Body of pancreas (tissue), 4 donors: Measurements from ENCODE around the gene FAM174B. TPM values are rescaled to one million over a fixed set of nuclear protein-coding genes. Genes with fewer than 3 reads are reported as not detected.

Source experiments
- ATAC-seq: fragments of 150-250 bp; one replicate; pipeline ENCODE4 v1.9.1; 2016
- DNase-seq, 4 donors: peaks; one replicate each; pipeline ENCODE4 v3.0.0-alpha.2; 2019
- H3K27ac ChIP-seq, 4 donors: fragments of 200-600 bp; sonication (generic); 1 replicate in 3 of 4; 2 replicates in 1 of 4; pipeline versions ENCODE4 v1.5.1 to v1.6.1; 2016 to 2019; ENCODE audit warnings: mild to moderate bottlenecking in 1 of 4, mixed read lengths in 1 of 4, moderate library complexity in 1 of 4
- H3K27me3 ChIP-seq, 2 donors: fragments of 200-600 bp; sonication (generic); one replicate each; pipeline ENCODE4 v1.6.0; 2016; ENCODE audit warnings: mild to moderate bottlenecking in 1 of 2
- H3K36me3 ChIP-seq, 2 donors: fragments of 200-600 bp; sonication (generic); replicated peaks in 1 of 2; 2 replicates each; pipeline ENCODE4 v1.5.1; 2016; ENCODE audit warnings: low read depth in 2 of 2; ENCODE audit not compliant: insufficient read depth in 1 of 2
- H3K4me1 ChIP-seq: fragments of 200-600 bp; sonication (generic); one replicate; pipeline ENCODE4 v1.6.0; 2016
- H3K4me3 ChIP-seq, 2 donors: fragments of 200-600 bp; sonication (generic); 1 replicate in 1 of 2; 2 replicates in 1 of 2; pipeline ENCODE4 v1.5.1; 2016 to 2019
- H3K9me3 ChIP-seq, 3 donors: fragments of 200-600 bp; sonication (generic); 1 replicate in 2 of 3; 2 replicates in 1 of 3; pipeline ENCODE4 v1.5.1; 2016
- CTCF ChIP-seq, 7 experiments: fragments of 450-650 bp in 4 of 7; fragments of 200-600 bp in 3 of 7; sonication (generic) in 3 of 7; IDR thresholded peaks; one replicate each; pipeline ENCODE4 v1.5.1; 2016 to 2019; ENCODE audit warnings: antibody characterized with exemption in 7 of 7
- POLR2A ChIP-seq, 3 donors: fragments of 450-650 bp; IDR thresholded peaks; one replicate each; pipeline ENCODE4 v1.6.1; 2016; ENCODE audit warnings: antibody characterized with exemption in 3 of 3, mild to moderate bottlenecking in 2 of 3
- WGBS, 2 donors: methylation state at CpG; one replicate each; pipeline ENCODE4 v1.1.5; 2017; 5-methylcytosine and 5-hydroxymethylcytosine counted together
- intact Hi-C: fragments of 100-400 bp; cut with DNase I; formaldehyde crosslinking; loops from one replicate; pipeline ENCODE4 v1.15.1; 2023
- total RNA-seq, 2 donors: library from RNA; depleted of rRNA; stranded (reverse); fragments of >200 nt; gene quantifications; one replicate each; pipeline ENCODE4 v1.1.0, GENCODE V29; 2016

FAM174B gene
- total RNA-seq, 2 donors from 2014 or later: 51.4 to 59.9 TPM

- Histone ChIP-seq H3K27ac (no peak overlapping the region), H3K9me3 (no peaks in the 10 kb centered on the region), H3K27me3 (no peaks in the 10 kb centered on the region), H3K4me1 (peaks cover 14% of the 10 kb centered on the region), H3K4me3 (no peak overlapping the region), H3K36me3 (no peaks in the 10 kb centered on the region)
- WGBS, 2 donors: 82 to 89% methylated on average over 3 of the region's 3 CpGs
- intact Hi-C loops: no loop called here
- TF ChIP-seq CTCF (IDR thresholded peaks at IDR 0.05) (no peak), POLR2A (IDR thresholded peaks at IDR 0.05) (no peak)
- DNase-seq (no peak), ATAC-seq (no peak)
Observed at GRCh38 chr15:92671406-92671805, 15.8 kb upstream of the FAM174B start.

- Histone ChIP-seq H3K4me3 (no peak overlapping the region), H3K27ac (no peak overlapping the region), H3K27me3 (no peaks in the 10 kb centered on the region), H3K4me1 (peaks cover 21% of the 10 kb centered on the region), H3K9me3 (no peaks in the 10 kb centered on the region), H3K36me3 (no peaks in the 10 kb centered on the region)
- DNase-seq (no peak), ATAC-seq (no peak)
- 88 to 100% methylated on average over 2 of the region's 2 CpGs for WGBS, 2 donors
- TF ChIP-seq CTCF (IDR thresholded peaks at IDR 0.05): no peak
- intact Hi-C loops: no loop called here
Observed at GRCh38 chr15:92670621-92671020, 15.0 kb upstream of the FAM174B start.

- DNase-seq: no peak
Observed at GRCh38 chr15:92669432-92669831, 13.9 kb upstream of the FAM174B start.

DNA sequence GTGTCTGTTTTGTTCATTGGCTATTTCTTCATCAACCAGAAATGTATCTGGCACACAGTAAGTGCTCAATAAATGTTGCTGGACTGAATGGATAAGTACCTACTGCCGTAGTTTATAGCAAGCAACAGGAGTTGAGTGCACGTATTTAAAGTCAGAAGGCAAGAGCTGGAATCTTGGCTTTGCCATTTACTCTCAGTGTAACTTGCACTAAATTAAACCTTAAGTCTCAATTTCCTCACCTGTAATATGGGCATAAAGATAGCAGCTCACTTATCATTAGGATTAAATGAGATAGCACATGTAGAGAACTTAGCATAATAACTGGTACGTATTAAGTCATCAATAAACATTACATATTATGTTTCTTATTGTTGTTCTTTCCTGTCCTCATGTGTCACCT lies 13.0 kb upstream of the FAM174B start:
- no peaks in the 10 kb centered on the region for H3K9me3 ChIP-seq
- H3K4me1 ChIP-seq: peaks cover 33% of the 10 kb centered on the region
- intact Hi-C loops: no loop called here
- no peak overlapping the region for H3K4me3 ChIP-seq
- WGBS, 2 donors: 87 to 97% methylated on average over 3 of the region's 3 CpGs
- DNase-seq (no peak), ATAC-seq (no peak)
- H3K27me3 ChIP-seq: no peaks in the 10 kb centered on the region
- no peak overlapping the region for H3K27ac ChIP-seq
- H3K36me3 ChIP-seq: no peaks in the 10 kb centered on the region
- TF ChIP-seq POLR2A (IDR thresholded peaks at IDR 0.05) (no peak), CTCF (IDR thresholded peaks at IDR 0.05) (no peak)

More at GRCh38 chr15:92669432-92669831, 13.9 kb upstream of the FAM174B start:
- H3K27ac ChIP-seq: no peak overlapping the region
- H3K9me3 ChIP-seq: no peaks in the 10 kb centered on the region
- TF ChIP-seq POLR2A (IDR thresholded peaks at IDR 0.05) (no peak), CTCF (IDR thresholded peaks at IDR 0.05) (no peak)
- no peaks in the 10 kb centered on the region for H3K36me3 ChIP-seq
- no peaks in the 10 kb centered on the region for H3K27me3 ChIP-seq
- H3K4me3 ChIP-seq: no peak overlapping the region
- no peak for ATAC-seq
- intact Hi-C loops: no loop called here
- H3K4me1 ChIP-seq: peaks cover 33% of the 10 kb centered on the region
- WGBS, 2 donors: 88 to 91% methylated on average over 2 of the region's 2 CpGs

GRCh38 chr15:92667970-92668485 lies 12.5 kb upstream of the FAM174B start:
- intact Hi-C loops: no loop called here
- peaks cover 33% of the 10 kb centered on the region for H3K4me1 ChIP-seq
- H3K27me3 ChIP-seq: no peaks in the 10 kb centered on the region
- no peak for TF ChIP-seq POLR2A (IDR thresholded peaks at IDR 0.05)
- TF ChIP-seq CTCF (IDR thresholded peaks at IDR 0.05): no peak
- H3K9me3 ChIP-seq: no peaks in the 10 kb centered on the region
- no peaks in the 10 kb centered on the region for H3K36me3 ChIP-seq
- no peak overlapping the region for H3K27ac ChIP-seq
- ATAC-seq (no peak), DNase-seq (no peak)
- no peak overlapping the region for H3K4me3 ChIP-seq
- 56 to 73% methylated on average over 5 to 6 of the region's 6 CpGs for WGBS, 2 donors
